Skeletal muscle tissue (tissue), 4 donors: Measurements from ENCODE around the gene EIF6. TPM values are rescaled to one million over a fixed set of nuclear protein-coding genes. Genes with fewer than 3 reads are reported as not detected.
A peak's percentile ranks its signal among the peaks of the same experiment; 100 is the strongest.

ENCODE experiments used
- H3K27ac ChIP-seq: one replicate; pipeline ENCODE4 v1.7.0; 2013; ENCODE audit warnings: mild to moderate bottlenecking, low read depth, low read length, inconsistent platforms
- H3K27me3 ChIP-seq, 3 donors: one replicate each; pipeline ENCODE4 v1.7.0; 2013; ENCODE audit warnings: low read length in 3 of 3; ENCODE audit not compliant: control insufficient read depth in 3 of 3, insufficient read depth in 3 of 3
- H3K36me3 ChIP-seq, 3 donors: one replicate each; pipeline ENCODE4 v1.7.0; 2013; ENCODE audit warnings: low read length in 3 of 3; ENCODE audit not compliant: control insufficient read depth in 3 of 3, insufficient read depth in 3 of 3
- H3K4me1 ChIP-seq, 3 donors: one replicate each; pipeline ENCODE4 v1.7.0; 2013; ENCODE audit warnings: low read length in 3 of 3, mild to moderate bottlenecking in 3 of 3; ENCODE audit not compliant: control insufficient read depth in 3 of 3, insufficient read depth in 3 of 3
- H3K4me3 ChIP-seq, 3 donors: one replicate each; pipeline ENCODE4 v1.7.0; 2013; ENCODE audit warnings: low read length in 3 of 3
- H3K9ac ChIP-seq, 3 donors: one replicate each; pipeline ENCODE4 v1.7.0; 2013; ENCODE audit warnings: low read length in 3 of 3, mild to moderate bottlenecking in 3 of 3, moderate library complexity in 2 of 3, low read depth in 1 of 3
- H3K9me3 ChIP-seq, 3 donors: one replicate each; pipeline ENCODE4 v1.7.0; 2013; ENCODE audit warnings: low read length in 3 of 3; ENCODE audit not compliant: control insufficient read depth in 3 of 3
- total RNA-seq: library from RNA; depleted of rRNA; stranded (reverse); fragments of >200 nt; gene quantifications from one replicate; pipeline ENCODE4 v1.2.3, GENCODE V29; 2014
- donor health status: Osteomylitis.

EIF6 gene
- 74.1 TPM for total RNA-seq

DNA sequence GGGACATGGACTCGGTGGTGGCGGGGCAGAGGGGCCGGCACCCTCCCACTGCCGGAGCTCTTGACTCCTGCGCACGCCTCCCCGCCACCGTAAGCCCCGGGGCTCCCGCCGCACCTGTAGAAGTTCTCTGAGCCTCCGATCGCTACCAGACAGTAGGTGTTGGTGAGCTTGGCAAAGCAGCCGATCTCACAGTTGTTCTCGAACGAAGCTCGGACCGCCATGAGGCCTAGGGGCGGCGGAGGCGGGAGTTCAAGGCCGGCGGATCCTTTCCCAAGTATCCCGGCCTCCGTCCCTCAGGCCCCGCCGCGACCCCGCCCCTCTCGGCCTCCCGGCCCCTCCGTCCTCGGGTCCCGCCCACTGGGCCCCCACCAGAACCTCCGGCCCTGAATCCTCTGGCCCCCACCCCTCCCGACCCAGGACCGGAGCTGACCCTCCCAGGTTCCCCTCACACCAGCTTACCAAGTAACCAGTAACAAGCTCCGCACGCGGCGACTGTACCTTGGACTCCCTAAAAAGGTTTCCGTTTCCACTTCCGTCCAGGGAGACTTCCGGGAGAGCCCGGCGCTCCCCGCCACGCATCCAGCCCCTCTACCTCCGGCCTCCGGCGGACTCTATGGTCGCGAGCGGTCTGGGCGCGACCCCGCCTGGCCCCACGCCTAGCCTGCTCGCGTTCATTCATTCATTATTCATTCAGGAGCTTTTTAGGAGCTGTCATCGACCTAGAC is at the start of gene EIF6:
TSS of gene EIF6 (minus strand) at position 506 of the 725 bp plus-strand sequence. CDS start at position 221, 285 bp downstream.
- no peaks in the 10 kb centered on the region for H3K9me3 ChIP-seq
- H3K9ac ChIP-seq: peak within 1 kb of the TSS; percentile 83 to 89 (median 89)
- peaks cover 13 to 16% (median 15%) of the 10 kb centered on the region in 3 donors for H3K36me3 ChIP-seq
- H3K4me1 ChIP-seq: peaks cover 15 to 18% (median 18%) of the 10 kb centered on the region in 3 donors
- peak within 1 kb of the TSS; percentile 62 for H3K27ac ChIP-seq
- H3K27me3 ChIP-seq: peaks cover 3 to 7% (median 3%) of the 10 kb centered on the region in 3 donors
- peak within 1 kb of the TSS; percentile 64 to 93 (median 86) for H3K4me3 ChIP-seq

- Histone ChIP-seq H3K27ac (no peak overlapping the region), H3K4me3 (no peak overlapping the region), H3K4me1 (no peaks in the 10 kb centered on the region)
Measured at GRCh38 chr20:35333606-35334005, 49.0 kb upstream of the EIF6 start.

GRCh38 chr20:35332540-35333200 is 48.1 kb upstream of the EIF6 start:
- H3K9me3 ChIP-seq: no peaks in the 10 kb centered on the region
- no peak overlapping the region for H3K4me3 ChIP-seq
- no peak overlapping the region for H3K9ac ChIP-seq
- H3K4me1 ChIP-seq: no peaks in the 10 kb centered on the region
- H3K36me3 ChIP-seq: peaks cover 0 to 4% (median 0%) of the 10 kb centered on the region in 3 donors
- no peak overlapping the region for H3K27ac ChIP-seq
- H3K27me3 ChIP-seq: no peaks in the 10 kb centered on the region

More at GRCh38 chr20:35333606-35334005, 49.0 kb upstream of the EIF6 start:
- no peaks in the 10 kb centered on the region for H3K27me3 ChIP-seq
- H3K36me3 ChIP-seq: peaks cover 0 to 1% (median 0%) of the 10 kb centered on the region in 3 donors
- H3K9me3 ChIP-seq: no peaks in the 10 kb centered on the region
- no peak overlapping the region for H3K9ac ChIP-seq

GRCh38 chr20:35329435-35330139 is 45.0 kb upstream of the EIF6 start:
- Histone ChIP-seq H3K4me1 (peaks cover 8 to 19% (median 17%) of the 10 kb centered on the region in 3 donors), H3K9ac (no peak overlapping the region), H3K27me3 (no peaks in the 10 kb centered on the region), H3K27ac (no peak overlapping the region), H3K4me3 (no peak overlapping the region), H3K36me3 (peaks cover 0 to 4% (median 0%) of the 10 kb centered on the region in 3 donors), H3K9me3 (no peaks in the 10 kb centered on the region)

GRCh38 chr20:35328689-35329088 is 44.1 kb upstream of the EIF6 start:
- no peak overlapping the region for H3K9ac ChIP-seq
- H3K36me3 ChIP-seq: peaks cover 0 to 5% (median 0%) of the 10 kb centered on the region in 3 donors
- peaks cover 8 to 19% (median 17%) of the 10 kb centered on the region in 3 donors for H3K4me1 ChIP-seq
- H3K9me3 ChIP-seq: no peaks in the 10 kb centered on the region
- no peak overlapping the region for H3K27ac ChIP-seq
- H3K27me3 ChIP-seq: no peaks in the 10 kb centered on the region
- no peak overlapping the region for H3K4me3 ChIP-seq

- no peak overlapping the region for H3K4me3 ChIP-seq
- H3K9ac ChIP-seq: no peak overlapping the region
- H3K9me3 ChIP-seq: no peaks in the 10 kb centered on the region
- peaks cover 0 to 6% (median 0%) of the 10 kb centered on the region in 3 donors for H3K36me3 ChIP-seq
- H3K27me3 ChIP-seq: no peaks in the 10 kb centered on the region
- no peak overlapping the region for H3K27ac ChIP-seq
- peaks cover 8 to 19% (median 17%) of the 10 kb centered on the region in 3 donors for H3K4me1 ChIP-seq
Measured at GRCh38 chr20:35328095-35328685, 43.6 kb upstream of the EIF6 start.

DNA sequence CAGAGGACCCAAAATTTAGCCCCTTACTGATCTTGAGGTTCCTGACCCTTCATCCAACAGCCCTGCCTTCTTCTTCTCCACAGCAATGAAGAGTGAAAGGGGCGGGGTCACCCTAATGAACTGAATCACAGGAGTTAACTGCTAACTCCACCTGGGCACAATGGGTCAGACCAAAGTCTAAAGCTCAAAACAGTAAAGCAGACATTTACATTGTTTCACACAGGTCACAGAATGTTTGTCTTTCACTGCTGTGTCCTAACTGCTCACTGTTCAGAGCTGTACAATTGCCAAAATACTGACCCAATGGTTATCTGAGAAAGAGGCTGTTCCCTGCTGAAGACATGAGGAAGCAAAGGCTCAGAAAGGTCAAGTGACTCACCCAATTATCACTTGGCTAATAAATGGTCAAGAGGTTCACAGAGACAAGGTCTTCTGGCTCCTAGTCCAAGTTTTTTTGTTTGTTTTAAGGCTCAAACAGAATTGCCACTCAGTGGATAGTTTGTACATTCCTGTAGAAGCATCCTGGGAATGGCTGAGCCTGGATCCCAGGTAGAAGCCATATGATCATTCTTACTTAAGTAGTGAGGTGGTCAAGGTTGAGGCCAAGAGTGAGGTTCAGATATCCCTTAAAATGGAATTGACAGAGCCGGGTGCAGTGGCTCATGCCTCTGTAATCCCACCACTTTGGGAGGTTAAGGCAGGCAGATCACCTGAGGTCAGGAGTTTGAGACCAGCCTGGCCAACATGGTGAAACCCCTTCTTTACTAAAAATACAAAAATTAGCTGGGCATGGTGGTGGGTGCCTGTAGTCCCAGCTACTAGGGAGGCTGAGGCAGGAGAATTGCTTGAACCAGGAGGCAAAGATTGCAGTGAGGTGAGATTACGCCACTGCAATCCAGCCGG is 42.8 kb upstream of the EIF6 start:
- Histone ChIP-seq H3K27me3 (no peaks in the 10 kb centered on the region), H3K9me3 (no peaks in the 10 kb centered on the region), H3K36me3 (peaks cover 0 to 6% (median 0%) of the 10 kb centered on the region in 3 donors), H3K27ac (no peak overlapping the region), H3K4me1 (peaks cover 8 to 19% (median 17%) of the 10 kb centered on the region in 3 donors), H3K4me3 (no peak overlapping the region), H3K9ac (no peak overlapping the region)

DNA sequence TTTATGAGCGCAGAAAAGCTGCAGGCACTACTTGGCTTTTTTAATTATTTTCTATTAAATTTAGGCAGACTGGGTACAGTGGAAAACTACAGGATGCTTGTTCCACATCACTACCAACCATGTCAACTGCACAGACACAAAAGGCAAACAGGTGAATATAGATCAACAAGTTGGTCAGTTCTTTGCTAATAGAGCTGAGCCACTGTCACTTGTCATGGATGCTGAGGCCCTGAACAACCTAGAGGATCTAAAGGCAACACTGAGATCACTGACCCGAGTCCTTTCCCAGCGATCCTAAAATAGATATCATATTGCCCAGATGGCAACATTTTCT is 42.1 kb upstream of the EIF6 start:
- Histone ChIP-seq H3K9me3 (no peaks in the 10 kb centered on the region), H3K9ac (no peak overlapping the region), H3K36me3 (peaks cover 0 to 6% (median 0%) of the 10 kb centered on the region in 3 donors), H3K4me3 (no peak overlapping the region), H3K27me3 (no peaks in the 10 kb centered on the region), H3K27ac (no peak overlapping the region), H3K4me1 (peaks cover 8 to 19% (median 17%) of the 10 kb centered on the region in 3 donors)
